Common myeloid progenitor, CD34-positive (primary cell): ENCODE data around the gene LIPI.
"Not testable (repeated sequence)": the region's sequence is repeated elsewhere in the genome, so short reads cannot be mapped to it uniquely, and the experiment has no call there.

Experiments
- CTCF ChIA-PET: fragments of 350-600 bp; sonication (Branson Sonifier 250); formaldehyde crosslinking; loops from one replicate; lab custom pipeline; 2021; ENCODE audit warnings: antibody characterized with exemption; lab: Charles Lee
- POLR2A ChIA-PET: fragments of 350-600 bp; sonication (Branson Sonifier 250); formaldehyde crosslinking; loops from one replicate; lab custom pipeline; 2021; ENCODE audit warnings: antibody characterized with exemption; lab: Charles Lee
- DNase-seq, 3 donors: peaks; one replicate each; pipeline versions ENCODE4 v3.0.0 to v3.0.0-alpha.2; 2013
- H3K27ac ChIP-seq, 2 experiments: 1 replicate in 1 of 2; 2 replicates in 1 of 2; pipeline ENCODE4 v1.7.0; 2013; ENCODE audit warnings: inconsistent platforms in 2 of 2, low read length in 2 of 2, mild to moderate bottlenecking in 2 of 2, low read depth in 1 of 2, moderate library complexity in 1 of 2; ENCODE audit not compliant: severe bottlenecking in 2 of 2, insufficient read depth in 1 of 2, poor library complexity in 1 of 2
- H3K27me3 ChIP-seq, 5 experiments: replicated peaks in 2 of 5; 1 replicate in 3 of 5; 2 replicates in 2 of 5; pipeline versions ENCODE4 v1.6.1 to v1.7.0; 2013; ENCODE audit warnings: low read length in 4 of 5, mild to moderate bottlenecking in 2 of 5, moderate library complexity in 2 of 5, inconsistent platforms in 1 of 5; ENCODE audit not compliant: insufficient read depth in 5 of 5, control insufficient read depth in 4 of 5
- H3K36me3 ChIP-seq, 4 experiments: 1 replicate in 2 of 4; 2 replicates in 2 of 4; pipeline versions ENCODE4 v1.6.1 to v1.7.0; 2013; ENCODE audit warnings: low read length in 3 of 4, control low read depth in 1 of 4, mild to moderate bottlenecking in 1 of 4; ENCODE audit not compliant: control insufficient read depth in 4 of 4, insufficient read depth in 4 of 4
- H3K4me1 ChIP-seq, 4 experiments: 1 replicate in 3 of 4; 2 replicates in 1 of 4; pipeline versions ENCODE4 v1.6.1 to v1.7.1; 2013; ENCODE audit warnings: low read length in 3 of 4, mild to moderate bottlenecking in 3 of 4, control low read depth in 1 of 4, inconsistent platforms in 1 of 4, moderate library complexity in 1 of 4; ENCODE audit not compliant: control insufficient read depth in 4 of 4, insufficient read depth in 4 of 4; ENCODE audit errors: control extremely low read depth in 1 of 4
- H3K4me3 ChIP-seq, 7 experiments: 1 replicate in 4 of 7; 2 replicates in 3 of 7; pipeline versions ENCODE4 v1.5.1 to v1.7.0; 2013; ENCODE audit warnings: mild to moderate bottlenecking in 7 of 7, low read length in 6 of 7, moderate library complexity in 6 of 7, inconsistent platforms in 2 of 7, low read depth in 2 of 7, control low read depth in 1 of 7; ENCODE audit not compliant: insufficient read depth in 4 of 7, control insufficient read depth in 1 of 7; ENCODE audit errors: extremely low read depth in 1 of 7
- H3K9me3 ChIP-seq, 5 experiments: 1 replicate in 4 of 5; 2 replicates in 1 of 5; pipeline versions ENCODE4 v1.6.1 to v1.7.1; 2013; ENCODE audit warnings: low read length in 4 of 5, mild to moderate bottlenecking in 2 of 5, inconsistent platforms in 1 of 5, low read depth in 1 of 5, moderate library complexity in 1 of 5; ENCODE audit not compliant: control insufficient read depth in 4 of 5, insufficient read depth in 2 of 5; ENCODE audit errors: control extremely low read depth in 1 of 5
- WGBS: methylation state at CpG from one replicate; pipeline ENCODE4 v1.1.5; 2013; ENCODE audit not compliant: insufficient coverage; 5-methylcytosine and 5-hydroxymethylcytosine counted together

LIPI gene

DNA sequence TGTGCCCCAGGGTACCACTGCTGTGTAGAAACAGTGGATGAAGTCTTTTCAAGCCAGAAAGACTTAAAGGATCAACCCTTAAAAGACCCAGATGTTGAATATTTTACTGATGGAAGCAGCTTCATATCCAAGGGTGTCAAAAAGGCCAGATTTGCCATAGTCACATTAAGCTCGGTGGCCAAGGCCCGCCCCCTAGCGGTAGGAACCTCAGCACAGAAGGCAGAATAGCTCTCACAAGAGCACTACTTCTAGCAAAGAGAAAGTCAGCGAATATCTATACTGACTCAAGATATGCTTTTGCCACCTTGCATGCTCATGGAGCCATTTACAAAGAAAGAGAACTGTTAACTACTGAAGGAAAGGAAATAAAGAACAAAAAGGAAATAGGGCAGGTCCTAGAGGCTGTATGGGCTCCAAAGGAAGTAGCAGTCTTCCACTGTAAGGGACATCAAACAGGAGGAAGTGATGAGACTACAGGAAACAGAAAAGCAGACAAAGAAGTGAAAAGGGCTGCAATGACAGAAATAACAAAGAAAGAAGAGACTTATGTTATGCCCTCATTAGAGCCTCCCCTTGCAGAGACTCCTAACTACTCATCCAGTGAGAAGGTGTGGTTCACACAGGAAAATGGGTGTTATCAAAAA lies 90.5 kb downstream of the LIPI start:
- DNase-seq: peak; percentile 10 to 39 (median 38)
- ChIA-PET CTCF (interaction anchor here (1.1 kb wide), 1 partner anchor 10 kb away, joined by 5 read pairs; no protein-coding TSS in a partner anchor), POLR2A (no interaction called here)
- Histone ChIP-seq H3K27ac (no peak overlapping the region), H3K36me3 (no peaks in the 10 kb centered on the region), H3K4me1 (no peaks in the 10 kb centered on the region), H3K9me3 (no peaks in the 10 kb centered on the region), H3K27me3 (peaks cover 0 to 2% (median 0%) of the 10 kb centered on the region in 5 experiments), H3K4me3 (no peak overlapping the region)
- 43% methylated on average over 4 of the region's 4 CpGs for WGBS

DNA sequence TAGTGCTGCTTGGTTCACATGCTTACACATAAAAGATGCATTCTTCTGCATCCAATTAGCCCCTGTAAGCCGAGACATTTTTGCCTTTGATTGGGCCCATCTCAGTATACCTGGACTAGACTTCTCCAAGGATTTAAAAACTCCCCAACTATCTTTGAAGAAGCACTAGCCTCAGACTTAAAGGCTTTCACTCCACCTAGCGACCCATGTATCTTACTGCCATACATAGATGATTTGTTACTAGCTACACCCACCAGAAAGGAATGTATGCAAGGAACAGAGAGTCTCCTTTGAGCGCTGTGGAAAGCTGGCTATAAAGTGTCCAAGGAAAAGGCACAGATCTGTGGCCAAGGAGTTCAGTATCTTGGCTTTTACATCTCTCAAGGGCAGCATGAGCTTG lies 91.7 kb downstream of the LIPI start:
- Histone ChIP-seq H3K4me1 (no peaks in the 10 kb centered on the region), H3K27ac (no peak overlapping the region), H3K4me3 (no peak overlapping the region), H3K9me3 (no peaks in the 10 kb centered on the region), H3K27me3 (peaks cover 0 to 2% (median 0%) of the 10 kb centered on the region in 5 experiments), H3K36me3 (no peaks in the 10 kb centered on the region)
- POLR2A ChIA-PET: no interaction called here
- CTCF ChIA-PET: interaction anchor here (1.1 kb wide), 1 partner anchor 9 kb away, joined by 5 read pairs; no protein-coding TSS in a partner anchor
- DNase-seq: no peak
- WGBS: 100% methylated on average over 2 of the region's 3 CpGs

DNA sequence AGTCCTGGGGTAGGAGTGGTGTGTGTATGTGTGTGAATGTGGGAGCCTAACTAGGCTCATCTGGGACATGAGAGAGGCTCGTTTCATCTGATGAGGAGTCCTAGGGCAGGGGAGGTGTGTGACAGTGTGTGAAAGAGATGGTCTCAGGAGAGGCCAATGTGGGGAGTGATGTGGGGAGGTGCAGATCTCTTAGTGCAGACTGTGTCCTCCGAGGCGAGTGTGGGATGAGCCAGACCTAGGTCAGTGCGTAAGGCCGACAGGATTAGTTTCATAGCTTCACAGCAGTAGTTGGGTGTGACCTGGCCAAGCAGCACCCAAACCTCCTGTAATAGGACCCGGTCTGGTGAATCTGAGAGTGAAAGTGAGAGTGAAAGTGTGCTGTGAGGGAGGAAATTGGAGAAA lies 94.7 kb downstream of the LIPI start:
- ChIA-PET CTCF (no interaction called here), POLR2A (no interaction called here)
- H3K36me3 ChIP-seq: no peaks in the 10 kb centered on the region
- no peak overlapping the region for H3K4me3 ChIP-seq
- H3K4me1 ChIP-seq: no peaks in the 10 kb centered on the region
- no peak overlapping the region for H3K27ac ChIP-seq
- H3K9me3 ChIP-seq: peaks cover 0 to 3% (median 0%) of the 10 kb centered on the region in 5 experiments
- peaks cover 0 to 2% (median 0%) of the 10 kb centered on the region in 5 experiments for H3K27me3 ChIP-seq
- 93% methylated on average over 6 of the region's 6 CpGs for WGBS
- DNase-seq: no peak

DNA sequence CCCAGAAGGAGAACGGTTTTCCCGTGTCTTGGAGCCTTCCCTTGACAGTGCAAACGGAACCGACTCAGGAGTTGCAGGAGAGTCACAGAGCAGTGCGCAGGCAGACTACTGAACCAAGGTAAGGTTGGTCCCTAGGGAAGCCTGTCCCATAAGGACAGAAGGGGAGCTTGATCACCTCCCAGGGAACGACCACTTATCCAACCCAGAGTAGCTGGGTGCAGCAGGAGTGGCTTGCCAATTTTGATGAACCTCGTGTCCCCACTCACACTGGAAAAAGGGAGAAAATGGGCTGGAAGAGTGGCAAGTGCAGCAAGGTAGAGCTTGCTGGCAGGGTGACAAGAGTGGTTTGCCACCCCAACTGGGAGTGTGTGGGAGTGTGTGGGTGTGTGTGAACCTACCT lies 95.1 kb downstream of the LIPI start:
- CTCF ChIA-PET: no interaction called here

DNA sequence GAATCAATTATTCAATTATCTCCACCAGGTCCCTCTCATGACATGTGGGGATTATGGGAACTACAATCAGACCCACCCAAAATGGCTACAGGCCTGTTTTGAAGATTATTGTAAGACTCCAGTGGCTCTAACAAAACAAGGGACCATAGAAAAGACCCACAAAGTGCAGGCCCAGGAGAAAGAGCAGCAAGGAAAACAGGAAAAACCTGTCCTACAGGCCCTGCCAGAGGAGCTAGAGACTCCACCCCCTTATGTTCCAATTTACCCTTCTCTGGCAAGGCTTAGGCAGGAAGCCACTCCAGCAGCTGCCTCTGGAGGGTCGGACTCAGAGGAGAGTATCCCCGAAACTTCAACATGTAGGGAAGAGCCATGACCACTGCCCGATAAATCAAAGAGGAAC lies 96.5 kb downstream of the LIPI start:
- Histone ChIP-seq H3K4me3 (no peak overlapping the region), H3K27ac (no peak overlapping the region), H3K9me3 (peaks cover 0 to 3% (median 0%) of the 10 kb centered on the region in 5 experiments), H3K27me3 (peaks cover 0 to 2% (median 0%) of the 10 kb centered on the region in 5 experiments), H3K4me1 (no peaks in the 10 kb centered on the region), H3K36me3 (no peaks in the 10 kb centered on the region)
- WGBS: 100% methylated on average over 3 of the region's 3 CpGs
- ChIA-PET CTCF (no interaction called here), POLR2A (no interaction called here)
- no peak for DNase-seq

More for the DNA sequence above, 95.1 kb downstream of the LIPI start:
- Histone ChIP-seq H3K9me3 (peaks cover 0 to 3% (median 0%) of the 10 kb centered on the region in 5 experiments), H3K4me3 (no peak overlapping the region), H3K27me3 (peaks cover 0 to 2% (median 0%) of the 10 kb centered on the region in 5 experiments), H3K27ac (no peak overlapping the region), H3K36me3 (no peaks in the 10 kb centered on the region), H3K4me1 (no peaks in the 10 kb centered on the region)
- POLR2A ChIA-PET: no interaction called here
- 100% methylated on average over 4 of the region's 7 CpGs for WGBS
- DNase-seq: no peak

DNA sequence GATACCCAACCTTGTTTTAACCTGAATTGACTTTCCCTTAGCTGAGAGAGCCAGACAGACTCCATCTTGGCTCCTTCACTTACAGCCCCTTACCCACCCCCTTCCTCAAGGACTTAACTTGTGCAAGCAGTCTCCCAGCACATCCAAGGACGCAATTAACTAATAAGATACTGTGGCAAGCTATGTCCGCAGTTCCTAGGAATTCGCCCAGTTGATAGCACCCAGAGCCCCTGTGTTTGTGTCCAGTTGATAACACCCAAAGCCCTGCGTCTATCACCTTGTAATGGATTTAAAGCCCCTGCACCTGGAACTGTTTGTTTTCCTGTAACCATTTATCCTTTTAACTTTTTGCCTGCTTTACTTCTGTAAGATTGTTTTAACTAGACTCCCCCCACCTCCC lies 106.2 kb downstream of the LIPI start:
- DNase-seq, POLR2A ChIA-PET, H3K27ac ChIP-seq, H3K4me3 ChIP-seq, H3K36me3 ChIP-seq, H3K9me3 ChIP-seq, H3K27me3 ChIP-seq, H3K4me1 ChIP-seq, CTCF ChIA-PET: not testable (repeated sequence)
- WGBS: 91% methylated on average over 4 of the region's 4 CpGs

DNA sequence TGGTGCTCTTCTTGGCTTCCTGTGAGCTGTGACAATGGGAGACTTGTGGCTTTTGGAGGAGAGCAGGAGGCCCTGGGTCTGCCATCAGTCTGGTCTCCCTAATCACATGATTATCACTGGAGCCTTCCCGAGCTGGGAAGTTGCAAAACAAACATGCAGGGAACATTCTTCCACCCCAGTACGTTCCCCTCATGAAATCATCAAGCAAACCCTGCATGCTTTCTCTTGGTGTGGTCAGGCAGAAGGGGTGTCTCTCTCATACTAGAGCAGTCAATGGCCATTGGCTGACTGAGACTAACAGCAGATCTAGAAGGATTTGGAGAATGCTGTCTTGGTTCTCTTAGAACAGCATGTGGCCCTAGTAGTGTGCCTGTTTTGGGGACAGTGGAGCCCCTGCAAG lies 111.2 kb downstream of the LIPI start:
- Histone ChIP-seq H3K36me3 (peaks cover 0 to 3% (median 0%) of the 10 kb centered on the region in 4 experiments), H3K4me1 (no peaks in the 10 kb centered on the region), H3K9me3 (no peaks in the 10 kb centered on the region), H3K27me3 (no peaks in the 10 kb centered on the region), H3K27ac (no peak overlapping the region), H3K4me3 (no peak overlapping the region)
- DNase-seq: no peak
- no CpG with 5 or more reads among the region's 2 CpGs for WGBS
- POLR2A ChIA-PET: no interaction called here
- CTCF ChIA-PET: no interaction called here
